ENCODE results near the gene LMNTD2.
A peak's percentile ranks its signal among the peaks of the same experiment; 100 is the strongest.

LMNTD2 gene

DNA sequence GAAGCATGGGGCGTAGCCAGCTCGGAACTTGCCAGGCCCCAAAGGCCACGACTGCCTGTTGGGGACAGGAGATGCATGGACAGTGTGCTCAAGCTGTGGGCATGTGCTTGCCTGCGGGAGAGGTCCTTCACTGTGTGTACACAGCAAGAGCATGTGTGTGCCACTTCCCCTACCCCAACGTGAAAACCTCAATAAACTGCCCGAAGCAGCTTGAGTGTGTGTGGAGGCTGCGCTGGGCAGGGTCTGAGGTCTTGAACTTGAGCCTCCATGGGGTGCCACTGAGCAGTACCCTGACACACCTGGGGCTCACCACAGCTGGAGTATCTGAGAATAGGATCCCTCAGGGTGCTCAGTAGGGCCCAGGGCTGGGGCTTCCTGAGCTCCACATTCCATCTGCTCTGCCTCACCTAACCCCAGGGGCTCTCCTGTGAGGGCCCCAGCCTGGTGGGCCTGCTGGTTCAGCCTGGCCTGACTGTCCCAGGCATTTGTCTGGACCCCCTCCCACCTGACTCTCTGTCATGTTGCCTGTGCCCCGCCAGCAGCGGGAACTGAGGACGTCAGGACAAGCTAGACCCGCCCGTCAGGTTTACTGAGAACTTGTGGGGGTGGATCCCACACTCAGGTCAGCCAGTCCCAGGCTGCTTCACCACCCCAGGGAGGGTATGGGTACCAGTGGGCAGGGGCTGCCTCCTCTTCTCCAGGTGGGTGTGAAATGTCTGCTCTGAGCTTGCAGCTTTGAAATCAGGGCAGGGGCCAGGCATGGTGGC, 3.5 kb upstream of the LMNTD2 start:
- H3K9me3 Mint-ChIP-seq (ENCODE audit: low read depth) = no peaks in the 10 kb centered on the region
- no peak overlapping the region for H3K4me3 Mint-ChIP-seq
- H3K27me3 Mint-ChIP-seq = no peaks in the 10 kb centered on the region
- no peaks in the 10 kb centered on the region for H3K36me3 Mint-ChIP-seq
- H3K27ac Mint-ChIP-seq = no peak overlapping the region
- peaks cover 12% of the 10 kb centered on the region for H3K4me1 Mint-ChIP-seq (ENCODE audit: low read depth)

- H3K9me3 Mint-ChIP-seq (ENCODE audit: low read depth) = no peaks in the 10 kb centered on the region
- H3K27ac Mint-ChIP-seq = no peak overlapping the region
- H3K4me1 Mint-ChIP-seq (ENCODE audit: low read depth) = peaks cover 12% of the 10 kb centered on the region
- H3K4me3 Mint-ChIP-seq = no peak overlapping the region
- H3K36me3 Mint-ChIP-seq = no peaks in the 10 kb centered on the region
- no peaks in the 10 kb centered on the region for H3K27me3 Mint-ChIP-seq
Observed at GRCh38 chr11:563066-563811, 2.7 kb upstream of the LMNTD2 start.

- H3K27ac Mint-ChIP-seq = no peak overlapping the region
- peaks cover 9% of the 10 kb centered on the region for H3K4me1 Mint-ChIP-seq (ENCODE audit: low read depth)
Observed at GRCh38 chr11:562046-562645, 1.6 kb upstream of the LMNTD2 start.

DNA sequence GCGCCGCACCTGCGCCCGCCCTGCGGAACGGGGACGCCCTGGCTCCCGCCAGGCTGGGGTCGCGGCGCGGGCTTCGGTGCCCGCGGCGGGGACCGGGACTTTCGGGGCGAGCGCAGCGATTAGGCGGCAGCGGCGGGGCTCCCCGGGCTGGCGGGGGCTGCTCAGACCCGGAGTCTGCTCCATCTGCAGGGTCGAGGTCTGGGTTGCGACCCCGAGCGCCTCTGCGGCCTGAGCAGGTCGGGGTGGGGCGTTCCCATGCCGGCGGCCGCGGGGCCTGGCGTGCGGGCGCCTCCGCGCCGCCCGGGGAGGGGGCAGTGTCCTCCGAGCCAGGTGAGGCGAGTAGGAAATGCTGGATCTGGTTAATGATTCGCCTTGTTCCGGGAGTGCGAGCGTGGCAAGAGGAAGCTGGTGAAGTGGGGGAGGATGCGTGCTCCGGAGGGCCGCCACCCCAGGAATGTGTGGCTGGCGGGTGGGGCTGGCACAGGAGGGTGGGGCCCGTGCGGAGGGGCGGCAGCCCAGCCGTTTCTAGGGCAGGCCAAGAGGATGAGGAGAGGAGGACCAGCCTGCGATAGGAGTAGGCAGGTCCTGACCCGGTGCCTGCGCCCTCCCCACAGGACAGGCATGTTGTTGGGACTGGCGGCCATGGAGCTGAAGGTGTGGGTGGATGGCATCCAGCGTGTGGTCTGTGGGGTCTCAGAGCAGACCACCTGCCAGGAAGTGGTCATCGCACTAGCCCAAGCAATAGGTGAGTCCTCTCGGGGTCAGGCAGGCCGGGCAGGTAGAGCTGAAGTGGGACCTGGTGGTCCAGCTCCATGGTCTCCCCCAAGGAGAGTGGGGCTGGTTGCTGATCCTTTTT, 838 bp upstream of the LMNTD2 start:
- Mint-ChIP-seq H3K9me3 (ENCODE audit: low read depth) (no peaks in the 10 kb centered on the region), H3K4me1 (ENCODE audit: low read depth) (peaks cover 9% of the 10 kb centered on the region), H3K36me3 (no peaks in the 10 kb centered on the region), H3K27me3 (no peaks in the 10 kb centered on the region), H3K4me3 (peak overlapping the region; percentile 91), H3K27ac (no peak overlapping the region)

More at GRCh38 chr11:562046-562645, 1.6 kb upstream of the LMNTD2 start:
- H3K36me3 Mint-ChIP-seq = no peaks in the 10 kb centered on the region
- H3K4me3 Mint-ChIP-seq = no peak overlapping the region
- no peaks in the 10 kb centered on the region for H3K27me3 Mint-ChIP-seq
- H3K9me3 Mint-ChIP-seq (ENCODE audit: low read depth) = no peaks in the 10 kb centered on the region

DNA sequence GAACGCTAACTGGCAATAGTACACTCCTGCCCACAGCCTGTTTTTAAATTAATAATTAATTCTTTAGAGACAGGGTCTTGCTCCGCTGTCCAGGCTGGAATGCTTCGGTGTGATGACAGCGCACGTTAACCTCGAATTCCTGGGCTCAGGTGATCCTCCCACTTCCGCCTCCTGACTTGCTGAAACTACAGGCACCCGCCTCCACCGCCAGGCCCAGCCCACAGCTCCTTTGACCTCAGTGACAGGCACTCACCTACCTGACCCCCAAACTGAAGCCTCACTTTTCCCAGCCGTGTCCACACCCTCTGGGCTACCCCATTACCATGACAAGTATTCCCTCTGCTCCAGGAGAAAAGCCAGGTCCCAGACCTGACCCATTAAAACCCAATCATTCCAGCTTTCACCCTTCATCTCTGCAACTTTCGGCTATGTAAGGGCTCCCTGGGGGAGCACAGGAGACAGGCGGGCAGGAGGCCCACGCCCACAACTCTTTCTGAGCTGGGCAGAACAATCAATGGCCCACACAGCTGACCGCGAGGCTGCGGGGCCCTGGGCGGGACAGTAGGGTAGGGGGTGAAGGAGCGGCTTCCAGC, 730 bp downstream of the LMNTD2 start:
- H3K27ac Mint-ChIP-seq = peak overlapping the region; percentile 22
- peak overlapping the region; percentile 74 for H3K4me3 Mint-ChIP-seq
- H3K9me3 Mint-ChIP-seq (ENCODE audit: low read depth) = no peaks in the 10 kb centered on the region
- peaks cover 9% of the 10 kb centered on the region for H3K4me1 Mint-ChIP-seq (ENCODE audit: low read depth)
- no peaks in the 10 kb centered on the region for H3K36me3 Mint-ChIP-seq
- no peaks in the 10 kb centered on the region for H3K27me3 Mint-ChIP-seq

DNA sequence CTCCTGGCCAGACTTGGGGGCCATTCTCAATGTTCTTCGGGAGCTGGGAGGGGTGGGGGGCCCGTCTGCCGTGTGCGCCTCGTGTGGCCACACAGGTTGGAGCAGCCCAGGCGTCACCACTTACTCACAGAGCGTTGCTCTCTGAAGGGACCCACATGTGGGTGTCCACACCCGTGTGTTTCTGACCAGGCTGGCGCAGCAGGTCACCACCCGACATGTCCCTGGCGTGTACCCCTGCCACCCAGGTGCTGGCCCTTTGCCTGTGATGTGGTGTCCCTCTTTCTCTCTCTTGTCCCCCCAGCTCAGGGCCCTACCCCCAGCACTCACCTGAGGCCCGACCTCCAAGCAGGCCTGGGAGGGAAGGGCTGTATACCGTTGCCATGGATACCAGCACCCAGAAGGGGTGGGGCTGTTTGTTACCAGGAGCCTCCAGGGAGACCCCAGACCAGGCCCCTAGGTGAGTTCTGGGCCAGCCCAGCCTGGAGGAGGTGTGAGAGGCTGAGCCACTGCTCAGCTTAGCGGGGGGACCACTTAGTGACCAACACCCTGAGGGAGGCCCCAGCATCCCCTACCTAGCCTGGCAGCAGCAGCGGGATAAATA, 1.4 kb downstream of the LMNTD2 start:
- Mint-ChIP-seq H3K27ac (no peak overlapping the region), H3K9me3 (ENCODE audit: low read depth) (no peaks in the 10 kb centered on the region), H3K4me3 (no peak overlapping the region), H3K27me3 (no peaks in the 10 kb centered on the region), H3K4me1 (ENCODE audit: low read depth) (peaks cover 9% of the 10 kb centered on the region), H3K36me3 (no peaks in the 10 kb centered on the region)

- H3K4me1 Mint-ChIP-seq (ENCODE audit: low read depth) = peaks cover 9% of the 10 kb centered on the region
- H3K27me3 Mint-ChIP-seq = no peaks in the 10 kb centered on the region
- no peaks in the 10 kb centered on the region for H3K9me3 Mint-ChIP-seq (ENCODE audit: low read depth)
- H3K27ac Mint-ChIP-seq = no peak overlapping the region
- no peaks in the 10 kb centered on the region for H3K36me3 Mint-ChIP-seq
- no peak overlapping the region for H3K4me3 Mint-ChIP-seq
Observed at GRCh38 chr11:558503-558902, 2.0 kb downstream of the LMNTD2 start.

DNA sequence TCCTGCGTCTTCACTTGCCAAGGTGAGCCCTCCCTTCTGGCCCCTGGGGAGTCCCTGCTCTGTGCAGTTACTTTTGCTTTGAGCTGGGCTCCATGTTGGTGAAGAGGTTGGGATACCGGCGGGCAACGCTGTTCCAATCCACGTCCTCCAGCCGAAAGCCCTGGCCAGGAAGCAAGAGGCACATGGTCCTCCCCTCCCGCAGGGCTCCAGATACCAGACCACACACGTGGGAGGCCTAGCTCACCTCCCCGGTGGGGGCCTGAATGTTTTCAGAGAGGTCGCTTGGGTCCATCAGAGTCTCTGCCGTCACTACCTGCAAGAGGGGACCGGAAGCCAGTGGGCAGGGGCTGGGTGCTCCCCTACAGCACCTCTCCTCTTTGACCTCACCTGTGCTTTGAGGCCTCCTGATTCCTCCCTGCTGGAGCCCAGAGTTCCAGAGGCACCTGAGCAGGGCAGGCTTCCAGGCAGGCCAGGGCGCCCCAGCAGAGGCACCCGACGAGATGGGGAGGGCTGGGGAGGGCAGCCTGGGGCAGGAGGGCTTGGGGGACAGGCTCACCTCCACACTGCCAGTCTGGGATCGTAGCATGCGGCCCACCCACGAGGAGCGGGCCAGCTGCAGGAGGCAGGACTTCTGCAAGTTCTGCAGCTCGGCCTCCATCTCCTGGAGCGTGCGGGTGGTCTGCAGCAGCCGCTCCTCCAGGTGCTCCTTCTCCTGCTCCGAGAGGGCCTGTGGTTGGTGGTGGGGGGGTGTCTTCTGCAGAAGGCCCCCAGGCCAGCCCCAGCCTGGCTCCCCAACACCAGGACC, 3.0 kb downstream of the LMNTD2 start:
- Mint-ChIP-seq H3K27ac (no peak overlapping the region), H3K27me3 (no peaks in the 10 kb centered on the region), H3K4me1 (ENCODE audit: low read depth) (peaks cover 9% of the 10 kb centered on the region), H3K4me3 (no peak overlapping the region), H3K9me3 (ENCODE audit: low read depth) (no peaks in the 10 kb centered on the region), H3K36me3 (no peaks in the 10 kb centered on the region)

GRCh38 chr11:556662-557256, 3.8 kb downstream of the LMNTD2 start:
- H3K4me1 Mint-ChIP-seq (ENCODE audit: low read depth) = peaks cover 9% of the 10 kb centered on the region
- peak overlapping the region; percentile 30 for H3K4me3 Mint-ChIP-seq
- H3K27ac Mint-ChIP-seq = no peak overlapping the region
- H3K36me3 Mint-ChIP-seq = no peaks in the 10 kb centered on the region
- no peaks in the 10 kb centered on the region for H3K9me3 Mint-ChIP-seq (ENCODE audit: low read depth)
- no peaks in the 10 kb centered on the region for H3K27me3 Mint-ChIP-seq

DNA sequence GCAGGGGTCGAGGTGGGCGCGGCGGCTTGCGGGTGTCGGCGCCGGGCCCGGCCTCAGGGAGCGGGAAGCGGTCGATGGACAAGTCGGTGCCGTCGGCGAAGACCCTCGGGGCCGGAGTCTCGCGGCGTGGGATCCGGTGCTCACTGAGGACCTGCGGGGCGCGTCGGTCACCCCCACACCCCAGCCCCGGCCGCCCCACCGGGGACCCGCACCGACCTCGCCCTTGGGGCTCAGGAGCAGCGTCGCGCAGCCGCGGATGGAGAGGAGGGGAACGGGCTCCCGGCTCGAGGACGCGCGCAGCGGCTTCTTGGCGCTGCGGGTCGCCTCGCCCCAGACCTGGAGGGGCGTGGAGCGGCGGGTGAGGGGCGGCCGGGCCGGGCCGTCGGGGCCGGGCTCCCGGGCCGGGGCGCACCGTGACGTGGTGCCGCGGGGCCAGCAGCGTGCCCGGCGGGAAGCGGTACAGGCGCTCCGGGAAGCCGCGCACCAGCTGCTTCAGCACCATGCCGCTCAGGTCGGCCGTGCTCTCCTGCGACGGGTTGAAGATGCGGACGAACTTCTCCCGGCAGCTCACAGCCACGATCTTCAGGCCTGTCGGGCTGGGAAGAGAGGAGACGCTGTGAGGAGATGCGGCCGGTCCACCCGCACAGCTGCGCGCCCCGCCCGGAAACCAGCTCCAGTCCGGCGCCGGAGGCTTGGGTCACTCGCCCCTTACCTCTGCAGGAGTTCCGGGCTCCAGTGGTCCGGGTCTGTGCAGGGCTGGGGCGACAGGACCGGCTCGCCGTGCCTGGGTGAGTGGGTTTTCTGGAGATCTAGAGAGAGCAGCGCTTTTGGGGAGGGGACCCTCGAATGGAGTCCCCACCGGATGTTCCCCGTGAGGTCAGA, 4.5 kb downstream of the LMNTD2 start:
- H3K4me1 Mint-ChIP-seq (ENCODE audit: low read depth) = peaks cover 5% of the 10 kb centered on the region
- H3K4me3 Mint-ChIP-seq = peak overlapping the region; percentile 30
- H3K9me3 Mint-ChIP-seq (ENCODE audit: low read depth) = no peaks in the 10 kb centered on the region

GRCh38 chr11:555227-555779, 5.2 kb downstream of the LMNTD2 start:
- Mint-ChIP-seq H3K27ac (no peak overlapping the region), H3K36me3 (no peaks in the 10 kb centered on the region), H3K27me3 (no peaks in the 10 kb centered on the region), H3K4me1 (ENCODE audit: low read depth) (peaks cover 5% of the 10 kb centered on the region), H3K4me3 (no peak overlapping the region), H3K9me3 (ENCODE audit: low read depth) (no peaks in the 10 kb centered on the region)

More for the DNA sequence above, 4.5 kb downstream of the LMNTD2 start:
- Mint-ChIP-seq H3K27ac (no peak overlapping the region), H3K36me3 (no peaks in the 10 kb centered on the region), H3K27me3 (no peaks in the 10 kb centered on the region)
